Large intestine (tissue), 3 donors: ENCODE measurements around the gene MYO18B. TPM values are rescaled to one million over a fixed set of nuclear protein-coding genes. Genes with fewer than 3 reads are reported as not detected.
A peak's percentile ranks its signal among the peaks of the same experiment; 100 is the strongest.

ENCODE experiments used
- DNase-seq, 2 donors: peaks; one replicate each; pipeline versions ENCODE4 v3.0.0 to v3.0.0-alpha.2; 2013
- H3K27ac ChIP-seq: one replicate; pipeline ENCODE4 v1.5.1; 2013; ENCODE audit warnings: low read length
- H3K27me3 ChIP-seq: 2 replicates; pipeline ENCODE4 v1.6.1; 2013; ENCODE audit warnings: low read length; ENCODE audit not compliant: control insufficient read depth, insufficient read depth
- H3K36me3 ChIP-seq: 2 replicates; pipeline ENCODE4 v1.6.1; 2013; ENCODE audit warnings: low read length; ENCODE audit not compliant: control insufficient read depth, insufficient read depth
- H3K4me1 ChIP-seq: one replicate; pipeline ENCODE4 v1.6.1; 2013; ENCODE audit warnings: low read length; ENCODE audit not compliant: control insufficient read depth, insufficient read depth
- H3K4me3 ChIP-seq: one replicate; pipeline ENCODE4 v1.5.1; 2013; ENCODE audit warnings: low read length
- H3K9me3 ChIP-seq: one replicate; pipeline ENCODE4 v1.6.1; 2013; ENCODE audit warnings: mild to moderate bottlenecking, low read depth, low read length, moderate library complexity; ENCODE audit not compliant: control insufficient read depth
- WGBS: methylation state at CpG from one replicate; pipeline ENCODE4 v1.1.5; 2013; ENCODE audit warnings: low lambda C conversion rate; ENCODE audit not compliant: insufficient coverage; 5-methylcytosine and 5-hydroxymethylcytosine counted together
- polyA plus RNA-seq: library from polyadenylated mRNA; unstranded; fragments of 120-200 nt; gene quantifications from one replicate; pipeline ENCODE4 v1.2.1, GENCODE V29; 2013

MYO18B gene
- polyA plus RNA-seq, 1 donor: 0.24 TPM

- DNase-seq: no peak
- H3K4me3 ChIP-seq: no peak overlapping the region
- H3K27ac ChIP-seq: peak overlapping the region; percentile 69
- no peaks in the 10 kb centered on the region for H3K27me3 ChIP-seq
- no CpG with 5 or more reads among the region's 10 CpGs for WGBS
- H3K36me3 ChIP-seq: no peaks in the 10 kb centered on the region
- peaks cover 21% of the 10 kb centered on the region for H3K4me1 ChIP-seq
- H3K9me3 ChIP-seq: no peaks in the 10 kb centered on the region
Measured at GRCh38 chr22:25749420-25750169, 7.6 kb downstream of the MYO18B start.

- no peaks in the 10 kb centered on the region for H3K36me3 ChIP-seq
- no CpG with 5 or more reads among the region's 6 CpGs for WGBS
- H3K27ac ChIP-seq: no peak overlapping the region
- DNase-seq: no peak
- H3K4me1 ChIP-seq: peaks cover 21% of the 10 kb centered on the region
- H3K4me3 ChIP-seq: no peak overlapping the region
- H3K9me3 ChIP-seq: no peaks in the 10 kb centered on the region
- H3K27me3 ChIP-seq: no peaks in the 10 kb centered on the region
Measured at GRCh38 chr22:25750569-25751173, 8.7 kb downstream of the MYO18B start.

GRCh38 chr22:25751174-25751581 is 9.2 kb downstream of the MYO18B start:
- Histone ChIP-seq H3K27ac (no peak overlapping the region), H3K9me3 (no peaks in the 10 kb centered on the region), H3K27me3 (no peaks in the 10 kb centered on the region), H3K4me3 (no peak overlapping the region), H3K36me3 (no peaks in the 10 kb centered on the region), H3K4me1 (peaks cover 21% of the 10 kb centered on the region)
- WGBS: no CpG with 5 or more reads among the region's 4 CpGs
- no peak for DNase-seq

GRCh38 chr22:25752615-25753214 is 10.7 kb downstream of the MYO18B start:
- Histone ChIP-seq H3K4me3 (no peak overlapping the region), H3K36me3 (no peaks in the 10 kb centered on the region), H3K4me1 (peaks cover 17% of the 10 kb centered on the region), H3K9me3 (no peaks in the 10 kb centered on the region), H3K27me3 (no peaks in the 10 kb centered on the region), H3K27ac (no peak overlapping the region)
- no peak for DNase-seq
- no CpG with 5 or more reads among the region's 48 CpGs for WGBS

- Histone ChIP-seq H3K27me3 (no peaks in the 10 kb centered on the region), H3K27ac (no peak overlapping the region), H3K9me3 (no peaks in the 10 kb centered on the region), H3K36me3 (no peaks in the 10 kb centered on the region), H3K4me3 (no peak overlapping the region), H3K4me1 (peaks cover 12% of the 10 kb centered on the region)
- 100% methylated on average over 1 of the region's 14 CpGs for WGBS
- no peak for DNase-seq
Measured at GRCh38 chr22:25753252-25753651, 11.3 kb downstream of the MYO18B start.

GRCh38 chr22:25754527-25755202 is 12.7 kb downstream of the MYO18B start:
- H3K4me3 ChIP-seq: no peak overlapping the region
- 88% methylated on average over 4 of the region's 24 CpGs for WGBS
- no peaks in the 10 kb centered on the region for H3K4me1 ChIP-seq

GRCh38 chr22:25757686-25758085 is 15.7 kb downstream of the MYO18B start:
- Histone ChIP-seq H3K27me3 (no peaks in the 10 kb centered on the region), H3K27ac (no peak overlapping the region), H3K9me3 (no peaks in the 10 kb centered on the region), H3K36me3 (no peaks in the 10 kb centered on the region), H3K4me3 (no peak overlapping the region), H3K4me1 (no peaks in the 10 kb centered on the region)
- no peak for DNase-seq
- whole genome bisulfite sequencing: no CpG with 5 or more reads among the region's 3 CpGs

More at GRCh38 chr22:25754527-25755202, 12.7 kb downstream of the MYO18B start:
- H3K27ac ChIP-seq: no peak overlapping the region
- no peaks in the 10 kb centered on the region for H3K9me3 ChIP-seq
- no peaks in the 10 kb centered on the region for H3K36me3 ChIP-seq
- no peaks in the 10 kb centered on the region for H3K27me3 ChIP-seq
- no peak for DNase-seq

GRCh38 chr22:25758316-25758715 is 16.3 kb downstream of the MYO18B start:
- WGBS: 81% methylated on average over 7 of the region's 8 CpGs
- H3K36me3 ChIP-seq: no peaks in the 10 kb centered on the region
- DNase-seq: no peak
- H3K4me1 ChIP-seq: no peaks in the 10 kb centered on the region
- H3K4me3 ChIP-seq: no peak overlapping the region
- no peaks in the 10 kb centered on the region for H3K9me3 ChIP-seq
- H3K27ac ChIP-seq: no peak overlapping the region
- H3K27me3 ChIP-seq: no peaks in the 10 kb centered on the region

GRCh38 chr22:25759825-25760231 is 17.8 kb downstream of the MYO18B start:
- Histone ChIP-seq H3K4me1 (no peaks in the 10 kb centered on the region), H3K27me3 (no peaks in the 10 kb centered on the region), H3K27ac (no peak overlapping the region), H3K9me3 (no peaks in the 10 kb centered on the region), H3K36me3 (no peaks in the 10 kb centered on the region), H3K4me3 (no peak overlapping the region)
- no peak for DNase-seq
- 80% methylated on average over 1 of the region's 5 CpGs for WGBS

- Histone ChIP-seq H3K4me3 (no peak overlapping the region), H3K4me1 (no peaks in the 10 kb centered on the region), H3K36me3 (no peaks in the 10 kb centered on the region), H3K27ac (no peak overlapping the region), H3K9me3 (no peaks in the 10 kb centered on the region), H3K27me3 (no peaks in the 10 kb centered on the region)
- DNase-seq: no peak
- WGBS: 44% methylated on average over 1 of the region's 2 CpGs
Measured at GRCh38 chr22:25760294-25760693, 18.3 kb downstream of the MYO18B start.
